Ovary (tissue), 3 donors: ENCODE results near the gene BICRA.
A peak's percentile ranks its signal among the peaks of the same experiment; 100 is the strongest.

ENCODE experiments used
- EP300 ChIP-seq: sonication (generic); formaldehyde crosslinking; IDR thresholded peaks from one replicate; pipeline ENCODE4 v1.6.1; 2017; ENCODE audit warnings: antibody characterized with exemption
- POLR2A ChIP-seq: fragments of 450-650 bp; IDR thresholded peaks from one replicate; pipeline ENCODE4 v1.6.1; 2017; ENCODE audit warnings: antibody characterized with exemption, mild to moderate bottlenecking, moderate library complexity
- TF ChIP-seq, protein P1 (sequence below), 3 donors: fragments of 450-650 bp in 2 of 3; fragments of 200-600 bp in 1 of 3; IDR thresholded peaks; one replicate each; pipeline versions ENCODE4 v1.5.1 to v1.8.0; 2016 to 2022; ENCODE audit warnings: antibody characterized with exemption in 3 of 3, mild to moderate bottlenecking in 1 of 3
- donor health status: DM: no; HTN: no; CAD: no.

- TF ChIP-seq POLR2A = peak; percentile 78
- no peak for TF ChIP-seq EP300
- TF ChIP-seq, protein P1, sequence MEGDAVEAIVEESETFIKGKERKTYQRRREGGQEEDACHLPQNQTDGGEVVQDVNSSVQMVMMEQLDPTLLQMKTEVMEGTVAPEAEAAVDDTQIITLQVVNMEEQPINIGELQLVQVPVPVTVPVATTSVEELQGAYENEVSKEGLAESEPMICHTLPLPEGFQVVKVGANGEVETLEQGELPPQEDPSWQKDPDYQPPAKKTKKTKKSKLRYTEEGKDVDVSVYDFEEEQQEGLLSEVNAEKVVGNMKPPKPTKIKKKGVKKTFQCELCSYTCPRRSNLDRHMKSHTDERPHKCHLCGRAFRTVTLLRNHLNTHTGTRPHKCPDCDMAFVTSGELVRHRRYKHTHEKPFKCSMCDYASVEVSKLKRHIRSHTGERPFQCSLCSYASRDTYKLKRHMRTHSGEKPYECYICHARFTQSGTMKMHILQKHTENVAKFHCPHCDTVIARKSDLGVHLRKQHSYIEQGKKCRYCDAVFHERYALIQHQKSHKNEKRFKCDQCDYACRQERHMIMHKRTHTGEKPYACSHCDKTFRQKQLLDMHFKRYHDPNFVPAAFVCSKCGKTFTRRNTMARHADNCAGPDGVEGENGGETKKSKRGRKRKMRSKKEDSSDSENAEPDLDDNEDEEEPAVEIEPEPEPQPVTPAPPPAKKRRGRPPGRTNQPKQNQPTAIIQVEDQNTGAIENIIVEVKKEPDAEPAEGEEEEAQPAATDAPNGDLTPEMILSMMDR (IDR thresholded peaks at IDR 0.05) = peak; percentile 98 to 99 (median 98)
Measured at GRCh38 chr19:47713046-47714021, 104.4 kb downstream of the BICRA start, which contains the start of gene EHD2.
